Uterus (tissue), 4 donors: Measurements from ENCODE around the gene SULF2. TPM values are rescaled to one million over a fixed set of nuclear protein-coding genes. Genes with fewer than 3 reads are reported as not detected.

Experiments
- DNase-seq, 2 donors: peaks; one replicate each; pipeline ENCODE4 v3.0.0-alpha.2; 2019 to 2020
- H3K27ac ChIP-seq, 2 donors: fragments of 200-600 bp; sonication (generic); 1 replicate in 1 of 2; 2 replicates in 1 of 2; pipeline ENCODE4 v1.5.1; 2016 to 2018
- H3K27me3 ChIP-seq, 2 donors: fragments of 200-600 bp; sonication (generic); one replicate each; pipeline ENCODE4 v1.5.1; 2018 to 2019; ENCODE audit warnings: control low read depth in 1 of 2
- H3K36me3 ChIP-seq, 2 donors: fragments of 200-600 bp; sonication (generic); one replicate each; pipeline ENCODE4 v1.5.1; 2019; ENCODE audit warnings: control low read depth in 1 of 2
- H3K4me1 ChIP-seq, 2 donors: fragments of 200-600 bp; sonication (generic); one replicate each; pipeline ENCODE4 v1.5.1; 2018 to 2019; ENCODE audit warnings: control low read depth in 1 of 2
- H3K4me3 ChIP-seq, 2 donors: fragments of 200-600 bp; sonication (generic); 1 replicate in 1 of 2; 2 replicates in 1 of 2; pipeline ENCODE4 v1.5.1; 2018 to 2019; ENCODE audit warnings: mild to moderate bottlenecking in 1 of 2
- H3K9me3 ChIP-seq, 2 donors: fragments of 200-600 bp; sonication (generic); one replicate each; pipeline ENCODE4 v1.5.1; 2019; ENCODE audit warnings: control low read depth in 1 of 2
- POLR2A ChIP-seq, 2 donors: fragments of 450-650 bp; IDR thresholded peaks; one replicate each; pipeline ENCODE4 v1.6.1; 2016; ENCODE audit warnings: antibody characterized with exemption in 2 of 2, mild to moderate bottlenecking in 1 of 2, moderate library complexity in 1 of 2
- intact Hi-C: fragments of 100-400 bp; cut with DNase I; formaldehyde crosslinking; loops from one replicate; pipeline ENCODE4 v1.15.1; 2023; ENCODE audit warnings: low total_unique reads
- total RNA-seq, 4 donors: library from RNA; depleted of rRNA in 3 of 4; stranded (reverse); fragments of >200 nt in 3 of 4; gene quantifications; one replicate each; pipeline versions ENCODE4 v1.1.0 to v1.2.4, GENCODE V29; 2014 to 2023
- TF ChIP-seq, protein P1 (sequence below), 4 experiments: fragments of 200-600 bp in 2 of 4; fragments of 450-650 bp in 2 of 4; sonication (generic) in 2 of 4; IDR thresholded peaks; one replicate each; pipeline ENCODE4 v1.5.1; 2016 to 2019; ENCODE audit warnings: antibody characterized with exemption in 4 of 4, mild to moderate bottlenecking in 2 of 4, moderate library complexity in 1 of 4
- donor health status: DM: yes; HTN: yes; CAD: no.

Gene SULF2
- total RNA-seq, 4 donors from 2014 or later = 95.9 to 558 (median 213) TPM

- H3K27ac ChIP-seq = no peak overlapping the region
- no peak for DNase-seq
Measured at GRCh38 chr20:47652794-47653193, 132.5 kb downstream of the SULF2 start.

GRCh38 chr20:47652301-47652700 lies 133.0 kb downstream of the SULF2 start:
- no peak overlapping the region for H3K4me3 ChIP-seq
- H3K27me3 ChIP-seq = no peaks in the 10 kb centered on the region
- no peak for DNase-seq
- H3K9me3 ChIP-seq = no peaks in the 10 kb centered on the region
- no peak overlapping the region for H3K27ac ChIP-seq
- no peaks in the 10 kb centered on the region for H3K36me3 ChIP-seq
- H3K4me1 ChIP-seq = no peaks in the 10 kb centered on the region
- intact Hi-C loops = no loop called here
- TF ChIP-seq POLR2A (IDR thresholded peaks at IDR 0.05) = no peak
- TF ChIP-seq, protein P1, sequence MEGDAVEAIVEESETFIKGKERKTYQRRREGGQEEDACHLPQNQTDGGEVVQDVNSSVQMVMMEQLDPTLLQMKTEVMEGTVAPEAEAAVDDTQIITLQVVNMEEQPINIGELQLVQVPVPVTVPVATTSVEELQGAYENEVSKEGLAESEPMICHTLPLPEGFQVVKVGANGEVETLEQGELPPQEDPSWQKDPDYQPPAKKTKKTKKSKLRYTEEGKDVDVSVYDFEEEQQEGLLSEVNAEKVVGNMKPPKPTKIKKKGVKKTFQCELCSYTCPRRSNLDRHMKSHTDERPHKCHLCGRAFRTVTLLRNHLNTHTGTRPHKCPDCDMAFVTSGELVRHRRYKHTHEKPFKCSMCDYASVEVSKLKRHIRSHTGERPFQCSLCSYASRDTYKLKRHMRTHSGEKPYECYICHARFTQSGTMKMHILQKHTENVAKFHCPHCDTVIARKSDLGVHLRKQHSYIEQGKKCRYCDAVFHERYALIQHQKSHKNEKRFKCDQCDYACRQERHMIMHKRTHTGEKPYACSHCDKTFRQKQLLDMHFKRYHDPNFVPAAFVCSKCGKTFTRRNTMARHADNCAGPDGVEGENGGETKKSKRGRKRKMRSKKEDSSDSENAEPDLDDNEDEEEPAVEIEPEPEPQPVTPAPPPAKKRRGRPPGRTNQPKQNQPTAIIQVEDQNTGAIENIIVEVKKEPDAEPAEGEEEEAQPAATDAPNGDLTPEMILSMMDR (IDR thresholded peaks at IDR 0.05) = no peak

More at GRCh38 chr20:47652794-47653193, 132.5 kb downstream of the SULF2 start:
- TF ChIP-seq, protein P1 (IDR thresholded peaks at IDR 0.05) = no peak
- TF ChIP-seq POLR2A (IDR thresholded peaks at IDR 0.05) = no peak
- H3K4me1 ChIP-seq = no peaks in the 10 kb centered on the region
- no peak overlapping the region for H3K4me3 ChIP-seq
- H3K27me3 ChIP-seq = no peaks in the 10 kb centered on the region
- H3K9me3 ChIP-seq = no peaks in the 10 kb centered on the region
- H3K36me3 ChIP-seq = no peaks in the 10 kb centered on the region
- intact Hi-C loops = no loop called here

DNA sequence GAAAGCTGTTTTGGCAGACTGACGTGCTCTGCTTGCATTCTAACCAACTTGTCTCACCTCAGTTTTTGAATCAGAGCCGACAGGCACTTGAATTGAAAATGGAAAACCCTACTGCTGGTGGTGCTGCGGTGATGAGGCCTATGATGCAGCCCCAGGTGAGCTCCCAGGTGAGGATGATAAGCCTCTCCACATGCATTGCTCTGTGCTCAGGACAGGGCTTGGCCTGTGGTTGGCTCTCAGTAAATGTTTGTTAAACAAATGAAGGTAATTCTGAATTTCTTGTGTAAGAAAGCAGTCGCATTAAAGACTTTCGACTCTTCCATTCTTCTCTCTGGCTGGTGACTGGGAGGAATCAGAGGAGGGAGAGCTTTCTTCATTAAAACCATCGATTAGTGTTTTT lies 136.3 kb downstream of the SULF2 start:
- H3K27ac ChIP-seq = no peak overlapping the region
- no peak overlapping the region for H3K4me3 ChIP-seq
- H3K36me3 ChIP-seq = no peaks in the 10 kb centered on the region
- intact Hi-C loops = no loop called here
- TF ChIP-seq, protein P1 (IDR thresholded peaks at IDR 0.05) = no peak
- TF ChIP-seq POLR2A (IDR thresholded peaks at IDR 0.05) = no peak
- H3K4me1 ChIP-seq = no peaks in the 10 kb centered on the region
- no peak for DNase-seq
- no peaks in the 10 kb centered on the region for H3K27me3 ChIP-seq
- no peaks in the 10 kb centered on the region for H3K9me3 ChIP-seq

DNA sequence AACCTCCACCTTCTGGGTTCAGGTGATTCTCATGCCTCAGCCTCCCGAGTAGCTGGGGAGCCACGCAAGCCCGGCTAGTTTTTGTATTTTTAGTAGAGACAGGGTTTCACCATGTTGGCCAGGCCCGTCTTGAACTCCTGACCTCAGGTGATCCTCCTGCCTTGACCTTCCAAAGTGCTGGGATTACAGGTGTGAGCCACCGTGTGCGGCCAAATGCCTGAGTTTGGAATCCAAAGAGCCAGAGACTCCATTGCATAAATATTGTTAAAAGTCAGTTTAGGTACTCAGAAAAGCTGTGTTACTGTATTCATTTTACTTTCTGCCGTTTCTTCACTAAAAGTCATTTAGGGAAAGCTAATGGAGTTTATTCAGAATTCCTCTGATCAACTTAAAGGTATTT lies 137.3 kb downstream of the SULF2 start:
- no peaks in the 10 kb centered on the region for H3K36me3 ChIP-seq
- H3K27me3 ChIP-seq = no peaks in the 10 kb centered on the region
- H3K4me1 ChIP-seq = no peaks in the 10 kb centered on the region
- TF ChIP-seq, protein P1 (IDR thresholded peaks at IDR 0.05) = no peak
- TF ChIP-seq POLR2A (IDR thresholded peaks at IDR 0.05) = no peak
- no peak overlapping the region for H3K27ac ChIP-seq
- H3K9me3 ChIP-seq = no peaks in the 10 kb centered on the region
- intact Hi-C loops = no loop called here
- DNase-seq = no peak
- H3K4me3 ChIP-seq = no peak overlapping the region

- intact Hi-C loops = no loop called here
- no peak overlapping the region for H3K4me3 ChIP-seq
- H3K27me3 ChIP-seq = no peaks in the 10 kb centered on the region
- no peak overlapping the region for H3K27ac ChIP-seq
- no peaks in the 10 kb centered on the region for H3K36me3 ChIP-seq
- TF ChIP-seq, protein P1 (IDR thresholded peaks at IDR 0.05) = no peak
- no peak for TF ChIP-seq POLR2A (IDR thresholded peaks at IDR 0.05)
- no peaks in the 10 kb centered on the region for H3K4me1 ChIP-seq
- DNase-seq = no peak
- H3K9me3 ChIP-seq = no peaks in the 10 kb centered on the region
Measured at GRCh38 chr20:47645632-47646031, 139.6 kb downstream of the SULF2 start.
